ENCODE results near the gene VPS9D1.
"Not testable (repeated sequence)": the region's sequence is repeated elsewhere in the genome, so short reads cannot be mapped to it uniquely, and the experiment has no call there.

Gene VPS9D1

DNA sequence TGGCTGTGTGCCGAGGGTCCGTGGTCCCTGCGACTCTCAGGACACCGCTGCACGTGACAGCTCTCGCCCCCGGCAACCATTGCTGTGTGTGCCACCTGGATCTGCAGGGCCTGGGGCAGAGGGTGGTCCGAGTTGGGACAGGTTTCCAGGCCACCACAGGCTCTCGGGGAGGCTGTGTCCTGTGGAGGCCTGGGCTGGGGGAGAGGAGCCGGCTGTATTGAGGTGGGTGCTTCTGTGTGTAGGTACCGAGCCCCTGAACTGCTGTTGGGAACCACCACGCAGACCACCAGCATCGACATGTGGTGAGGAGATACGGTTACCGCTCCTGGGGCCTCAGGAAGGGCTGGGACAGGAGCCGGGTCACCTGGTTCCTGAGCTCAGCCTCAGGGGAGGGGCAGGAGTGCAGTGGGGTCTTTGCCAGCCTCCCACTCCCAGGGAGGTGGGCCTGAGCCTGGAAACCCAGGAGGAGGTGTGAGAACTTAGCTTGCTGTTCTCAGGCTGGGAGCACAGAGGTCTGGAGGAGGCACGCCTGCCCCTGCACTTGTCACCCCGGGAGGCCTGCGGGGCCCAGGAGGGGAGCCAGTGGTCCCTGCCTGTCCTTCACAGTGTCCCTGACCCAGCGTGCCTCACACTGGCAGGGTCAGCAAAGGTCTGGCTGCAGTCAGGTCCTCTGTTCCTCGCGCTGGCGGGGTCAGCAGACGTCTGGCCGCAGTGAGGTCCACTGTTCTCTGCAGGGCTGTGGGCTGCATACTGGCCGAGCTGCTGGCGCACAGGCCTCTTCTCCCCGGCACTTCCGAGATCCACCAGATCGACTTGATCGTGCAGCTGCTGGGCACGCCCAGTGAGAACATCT lies 26.5 kb downstream of the VPS9D1 start:
- DNase-seq (ENCODE audit: low spot score): no peak

DNA sequence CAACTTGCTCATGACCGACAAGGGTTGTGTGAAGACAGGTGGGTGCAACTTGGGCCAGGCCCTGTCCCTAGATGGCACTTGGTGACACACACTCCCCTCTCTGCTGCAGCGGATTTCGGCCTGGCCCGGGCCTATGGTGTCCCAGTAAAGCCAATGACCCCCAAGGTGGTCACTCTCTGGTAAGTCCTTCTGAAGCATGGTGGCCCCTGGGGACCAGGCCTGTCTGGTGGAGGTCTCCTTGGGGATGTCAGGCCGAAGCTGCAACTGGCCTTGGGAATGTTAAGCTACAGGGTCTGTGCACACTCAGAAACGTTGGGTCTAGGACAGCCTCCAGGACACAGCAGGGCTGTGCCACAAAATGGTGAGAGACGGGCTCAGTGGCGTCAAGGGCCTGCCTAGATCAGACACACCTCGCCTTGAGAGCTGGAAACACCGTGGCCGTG lies 27.4 kb downstream of the VPS9D1 start:
- no peak for DNase-seq (ENCODE audit: low spot score)

DNA sequence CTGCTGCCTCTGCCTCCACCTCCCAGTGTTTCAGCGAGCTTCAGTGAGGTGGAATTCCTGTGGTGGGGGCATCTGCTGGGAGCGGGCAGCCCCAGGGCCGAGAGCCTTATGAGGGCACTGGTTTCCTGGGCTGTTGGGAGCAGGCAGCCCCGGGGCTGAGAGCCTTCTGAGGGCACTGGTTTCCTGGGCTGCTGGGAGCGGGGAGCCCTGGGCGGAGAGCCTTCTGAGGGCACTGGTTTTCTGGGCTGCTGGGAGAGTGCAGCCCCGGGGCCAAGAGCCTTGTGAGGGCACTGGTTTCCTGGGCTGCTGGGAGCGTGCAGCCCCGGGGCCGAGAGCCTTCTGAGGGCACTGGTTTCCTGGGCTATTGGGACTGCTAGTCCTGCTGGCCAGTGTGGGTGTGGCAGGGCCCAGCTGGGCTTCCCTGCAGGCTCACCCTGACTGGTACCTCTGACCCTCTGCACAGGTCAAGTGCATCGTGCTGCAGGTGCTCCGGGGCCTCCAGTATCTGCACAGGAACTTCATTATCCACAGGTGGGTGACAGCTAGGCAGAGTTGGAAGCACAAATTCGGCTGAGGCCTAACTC lies 28.6 kb downstream of the VPS9D1 start:
- no peak for DNase-seq (ENCODE audit: low spot score)

- no peak for DNase-seq (ENCODE audit: low spot score)
Observed at GRCh38 chr16:89691231-89691985, 29.3 kb downstream of the VPS9D1 start.

DNA sequence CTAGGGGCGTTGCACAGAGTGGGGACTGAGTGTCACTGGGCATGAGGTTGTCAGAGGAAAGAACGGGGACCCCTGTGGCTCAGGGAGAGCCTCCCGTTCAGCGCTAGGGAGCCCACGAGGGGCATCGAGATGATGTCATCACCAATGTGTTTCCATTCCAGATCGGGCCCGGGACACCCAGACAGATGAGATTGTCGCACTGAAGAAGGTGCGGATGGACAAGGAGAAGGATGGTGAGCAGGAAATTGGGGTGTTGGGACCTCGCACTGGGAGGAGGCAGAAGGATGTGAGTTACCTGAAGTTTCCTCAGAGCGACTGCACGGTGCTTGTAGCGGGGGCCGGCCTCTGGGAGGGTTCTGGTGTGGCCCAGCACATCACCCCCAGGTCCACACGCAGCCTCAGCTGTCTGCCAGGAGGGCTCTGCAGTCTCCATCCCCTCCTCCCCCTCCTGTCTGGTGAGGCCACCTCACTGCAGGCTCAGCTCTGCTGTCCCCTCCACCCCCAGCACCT lies 30.3 kb downstream of the VPS9D1 start:
- DNase-seq (ENCODE audit: low spot score): no peak

DNA sequence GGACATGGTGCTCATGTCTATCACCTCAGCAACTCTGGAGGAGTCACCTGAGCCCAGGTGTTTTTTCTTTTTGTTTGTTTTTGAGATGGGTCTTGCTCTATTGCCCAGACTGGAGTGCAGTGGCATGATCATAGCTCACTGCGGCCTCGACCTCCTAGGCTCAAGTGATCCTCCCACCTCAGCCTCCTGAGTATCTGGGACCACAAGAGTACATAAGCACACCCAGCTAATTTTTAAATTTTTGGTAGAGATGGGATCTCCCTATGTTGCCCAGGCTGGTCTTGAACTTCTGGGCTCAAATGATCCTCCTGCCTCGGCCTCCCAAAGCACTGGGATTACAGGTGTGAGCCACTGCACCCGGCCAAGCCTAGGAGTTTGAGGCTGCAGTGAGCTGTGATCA lies 31.1 kb downstream of the VPS9D1 start:
- DNase-seq (ENCODE audit: low spot score): not testable (repeated sequence)

GRCh38 chr16:89689142-89689541 lies 31.6 kb downstream of the VPS9D1 start:
- DNase-seq (ENCODE audit: low spot score): no peak

GRCh38 chr16:89688395-89688794 lies 32.3 kb downstream of the VPS9D1 start:
- DNase-seq (ENCODE audit: low spot score): no peak

- DNase-seq (ENCODE audit: low spot score): peak; percentile 40
Observed at GRCh38 chr16:89687092-89687940, 33.4 kb downstream of the VPS9D1 start.

DNA sequence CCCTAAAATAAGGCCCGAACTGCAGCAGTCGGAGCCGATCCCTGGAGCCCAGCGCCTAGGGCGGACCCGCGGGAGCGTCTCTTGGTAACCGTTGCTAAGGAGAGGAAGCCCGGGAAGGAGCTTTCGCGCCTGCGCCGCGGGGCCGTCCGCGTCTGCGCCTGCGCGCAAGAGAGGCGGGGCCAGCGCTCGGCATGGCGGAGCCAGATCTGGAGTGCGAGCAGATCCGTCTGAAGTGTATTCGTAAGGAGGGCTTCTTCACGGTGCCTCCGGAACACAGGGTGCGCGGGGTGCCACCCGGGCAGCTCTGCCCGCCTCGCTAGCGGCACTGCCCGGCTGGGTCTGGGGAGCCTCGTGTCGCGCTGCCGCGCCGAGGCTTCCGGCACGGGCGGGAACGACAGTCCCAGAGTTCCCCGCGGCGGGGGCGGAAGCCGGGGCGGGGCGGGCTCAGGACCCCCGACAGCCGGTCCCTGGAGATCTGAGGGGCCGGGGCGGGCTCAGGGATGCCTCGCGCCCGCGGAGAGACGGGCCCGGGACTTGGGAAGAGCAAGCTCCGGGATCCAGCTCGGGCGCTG lies 34.1 kb downstream of the VPS9D1 start, which contains the start of gene CDK10:
TSS of gene CDK10 (plus strand) at position 170 of the 572 bp plus-strand sequence. CDS start at position 192, 22 bp downstream.
- DNase-seq (ENCODE audit: low spot score): peak; percentile 93

DNA sequence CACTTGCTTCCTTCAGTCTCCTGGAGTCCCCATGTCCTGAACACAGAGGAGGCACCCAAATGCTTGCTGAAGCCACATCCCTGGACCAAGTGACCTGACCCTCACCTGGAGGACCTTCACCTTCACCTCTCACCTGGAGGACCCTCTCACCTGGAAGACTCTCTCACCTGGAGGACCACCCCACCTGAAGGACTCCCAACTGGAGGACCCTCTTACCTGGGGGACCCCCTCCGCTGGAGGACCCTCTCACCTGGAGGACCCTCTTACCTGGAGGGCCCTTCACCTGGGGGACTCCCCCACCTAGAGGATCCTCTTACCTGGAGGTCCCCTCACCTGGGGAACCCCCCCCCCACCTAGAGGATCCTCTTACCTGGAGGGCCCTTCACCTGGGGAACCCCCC lies 34.8 kb downstream of the VPS9D1 start:
- peak; percentile 33 for DNase-seq (ENCODE audit: low spot score)

- DNase-seq (ENCODE audit: low spot score): no peak
Observed at GRCh38 chr16:89678258-89678657, 42.4 kb downstream of the VPS9D1 start.

DNA sequence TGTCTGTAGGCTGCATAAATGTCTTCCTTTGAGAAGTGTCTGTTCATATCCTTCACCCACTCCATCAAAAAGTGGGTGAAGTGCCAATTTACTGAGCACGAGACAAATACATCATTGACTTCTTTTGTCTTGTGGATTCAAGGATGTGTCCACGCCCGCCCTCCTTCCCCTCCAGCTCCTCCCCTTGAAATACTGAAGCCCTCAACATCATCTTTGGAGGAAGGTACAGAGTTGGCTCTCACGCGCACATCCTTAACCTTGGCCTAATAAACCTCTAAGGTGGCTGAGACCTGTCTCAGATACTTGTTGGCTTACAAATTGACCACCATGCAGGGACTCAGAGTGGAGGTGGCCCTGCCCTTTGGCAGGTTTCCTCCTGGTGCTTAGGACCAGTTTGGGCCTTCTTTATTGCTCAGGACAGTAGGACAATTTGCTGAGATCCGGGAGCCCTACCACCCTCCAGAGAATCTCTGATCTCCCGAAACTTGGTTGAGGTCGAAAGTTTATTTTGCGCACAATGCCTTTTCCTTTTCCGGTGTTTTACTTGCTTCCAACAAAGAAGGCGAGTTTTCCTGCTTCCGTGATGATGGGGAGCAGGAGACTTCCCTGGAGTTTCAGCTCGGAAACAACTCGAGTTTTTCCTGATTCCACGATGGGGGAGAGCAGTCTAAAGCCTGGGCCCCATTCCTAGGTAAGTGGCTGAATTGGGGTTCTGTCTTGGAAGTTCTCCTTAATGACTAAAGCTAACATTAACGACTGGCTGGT lies 48.3 kb downstream of the VPS9D1 start:
- DNase-seq (ENCODE audit: low spot score): no peak

GRCh38 chr16:89671565-89671964 lies 49.1 kb downstream of the VPS9D1 start:
- not testable (repeated sequence) for DNase-seq (ENCODE audit: low spot score)

DNA sequence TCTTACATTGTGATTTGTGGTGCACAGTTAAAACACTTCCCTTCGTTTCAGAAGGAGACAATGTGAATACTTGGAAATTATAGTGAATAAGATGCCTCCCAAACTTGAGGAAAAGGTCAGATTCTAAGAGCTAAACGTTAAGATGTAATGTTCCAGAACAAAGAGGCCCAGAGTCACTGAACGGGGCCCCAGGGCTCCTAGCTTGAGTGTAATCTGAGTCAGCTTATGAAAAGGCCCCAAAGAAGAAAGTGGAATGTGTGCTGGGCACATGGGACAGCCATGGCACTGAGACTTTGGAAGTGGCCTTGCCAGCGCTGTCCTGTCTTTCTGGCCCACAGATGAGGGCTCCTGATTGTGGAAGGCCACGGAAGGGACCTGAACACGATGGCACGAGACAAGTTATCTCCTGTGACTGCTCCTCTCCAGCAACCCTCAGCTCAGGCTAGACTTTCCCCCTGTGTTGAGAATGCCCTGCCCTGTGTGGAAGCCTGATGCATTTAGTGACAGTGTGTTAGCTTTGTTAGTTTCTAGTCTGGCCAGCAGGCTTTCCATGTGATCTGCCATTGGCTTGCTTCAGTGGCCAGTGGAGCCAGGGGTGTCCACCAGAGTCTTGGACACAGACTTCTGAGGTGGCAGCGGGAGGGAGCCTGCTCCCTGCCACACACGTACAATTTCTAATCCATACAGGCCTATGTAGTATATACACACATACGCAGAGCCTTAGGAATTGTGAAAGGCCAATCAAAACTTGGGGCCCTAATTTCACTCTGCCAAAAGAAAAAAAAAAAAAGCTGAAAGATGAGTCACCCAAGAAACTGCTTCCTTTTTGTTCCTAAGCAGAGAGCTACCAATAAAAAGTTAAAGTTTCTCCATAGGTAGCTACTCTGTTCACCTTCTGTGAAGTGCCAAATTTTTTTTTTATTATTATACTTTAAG lies 49.9 kb downstream of the VPS9D1 start:
- DNase-seq (ENCODE audit: low spot score): no peak

DNA sequence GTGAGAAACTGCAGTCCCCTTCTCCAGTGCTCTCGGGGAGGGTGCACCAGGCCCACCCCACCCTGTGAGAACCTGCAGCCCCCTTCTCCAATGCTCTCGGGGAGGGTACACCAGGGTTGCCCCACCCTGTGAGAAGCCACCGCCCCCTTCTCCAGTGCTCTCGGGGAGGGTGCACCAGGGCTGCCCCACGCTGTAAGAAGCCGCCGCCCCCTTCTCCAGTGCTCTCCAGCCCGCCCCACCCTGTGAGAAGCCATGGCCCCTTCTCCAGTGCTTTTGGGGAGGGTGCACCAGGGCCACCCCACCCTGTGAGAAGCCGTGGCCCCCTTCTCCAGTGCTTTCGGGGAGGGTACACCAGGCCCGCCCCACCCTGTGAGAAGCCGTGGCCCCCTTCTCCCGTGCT lies 50.9 kb downstream of the VPS9D1 start:
- DNase-seq (ENCODE audit: low spot score): no peak

- DNase-seq (ENCODE audit: low spot score): no peak
Observed at GRCh38 chr16:89668790-89669158, 51.9 kb downstream of the VPS9D1 start.

DNA sequence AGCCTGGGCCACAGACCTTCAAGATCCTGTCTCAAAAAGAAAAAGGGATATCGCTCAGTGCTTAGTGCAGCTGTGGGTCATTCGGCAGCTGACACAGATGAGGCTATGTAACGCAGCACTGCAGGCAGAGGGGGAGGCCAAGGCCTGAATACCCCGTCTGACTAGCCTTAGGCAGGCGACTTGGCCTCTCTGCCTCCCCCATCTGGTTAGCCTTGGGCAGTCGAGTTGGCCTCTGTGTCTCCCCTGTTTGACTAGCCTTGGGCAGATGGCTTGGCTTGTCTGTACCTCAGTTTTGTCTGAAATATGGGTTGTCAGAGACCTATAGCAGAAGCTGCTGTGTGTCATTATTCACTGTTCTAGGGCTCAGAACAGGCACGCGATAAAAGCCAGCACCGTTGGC lies 53.1 kb downstream of the VPS9D1 start:
- no peak for DNase-seq (ENCODE audit: low spot score)

DNA sequence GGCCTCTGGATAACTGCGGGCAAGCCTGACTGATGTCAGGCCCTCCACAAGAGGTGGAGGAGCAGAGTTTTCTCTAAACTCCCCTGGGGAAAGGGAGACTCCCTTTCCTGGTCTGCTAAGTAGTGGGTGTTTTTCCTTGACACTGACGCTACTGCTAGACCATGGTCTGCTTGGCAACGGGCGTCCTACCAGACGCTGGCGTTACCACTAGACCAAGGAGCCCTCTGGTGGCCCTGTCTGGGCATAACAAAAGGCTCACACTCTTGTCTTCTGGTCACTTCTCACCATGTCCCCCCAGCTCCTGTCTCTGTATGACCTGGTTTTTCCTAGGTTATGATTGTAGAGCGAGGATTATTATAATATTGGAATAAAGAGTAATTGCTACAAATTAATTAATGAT lies 53.7 kb downstream of the VPS9D1 start:
- DNase-seq (ENCODE audit: low spot score): not testable (repeated sequence)

Data from SK-N-DZ (cell line).